Left lung (tissue), 10 donors: ENCODE measurements around the gene MIER2. TPM values are rescaled to one million over a fixed set of nuclear protein-coding genes. Genes with fewer than 3 reads are reported as not detected.
A peak's percentile ranks its signal among the peaks of the same experiment; 100 is the strongest.
"Not testable (repeated sequence)": the region's sequence is repeated elsewhere in the genome, so short reads cannot be mapped to it uniquely, and the experiment has no call there.

ENCODE experiments used
- ATAC-seq: fragments of 200-7000 bp; cut with Tn5 transposase; one replicate; pipeline ENCODE4 v1.9.1; 2020; ENCODE audit warnings: moderate library complexity
- DNase-seq, 4 donors: peaks; one replicate each; pipeline ENCODE4 v3.0.0-alpha.2; 2013 to 2020
- H3K27ac ChIP-seq, 2 donors: fragments of 200-600 bp; sonication (generic) in 1 of 2; one replicate each; pipeline versions ENCODE4 v1.5.0 to v1.8.0; 2020 to 2021
- H3K27me3 ChIP-seq, 2 donors: fragments of 200-600 bp; sonication (generic) in 1 of 2; one replicate each; pipeline versions ENCODE4 v1.5.0 to v1.8.0; 2020 to 2021
- H3K36me3 ChIP-seq, 2 donors: fragments of 200-600 bp; sonication (generic) in 1 of 2; one replicate each; pipeline versions ENCODE4 v1.5.0 to v1.8.0; 2020 to 2021
- H3K4me1 ChIP-seq, 2 donors: fragments of 200-600 bp; one replicate each; pipeline ENCODE4 v1.8.0; 2021
- H3K4me3 ChIP-seq, 2 donors: fragments of 200-600 bp; sonication (generic) in 1 of 2; one replicate each; pipeline versions ENCODE4 v1.5.0 to v1.8.0; 2020 to 2021; ENCODE audit warnings: mild to moderate bottlenecking in 1 of 2
- H3K9me3 ChIP-seq, 2 donors: fragments of 200-600 bp; sonication (generic) in 1 of 2; one replicate each; pipeline versions ENCODE4 v1.5.0 to v1.8.0; 2020 to 2021
- intact Hi-C, 2 donors: fragments of 100-400 bp; cut with DNase I; formaldehyde crosslinking; loops; one replicate each; pipeline versions ENCODE4 v1.11.2 to v1.14.2; 2022
- polyA plus RNA-seq, 6 donors: library from polyadenylated mRNA; unstranded; fragments of 120-200 nt; gene quantifications; one replicate each; pipeline ENCODE4 v1.2.1, GENCODE V29; 2013; ENCODE audit not compliant: insufficient read length in 6 of 6
- total RNA-seq, 2 donors: library from RNA; stranded (reverse); fragmentation: NEBNext Ultra II Directional; extraction: Animal tissue kit (Norgen Biotek cat#: 25700); gene quantifications; one replicate each; pipeline ENCODE4 v1.2.1, GENCODE V29; 2021
- TF ChIP-seq, protein P1 (sequence below), 2 donors: fragments of 200-600 bp; sonication (generic) in 1 of 2; IDR thresholded peaks; one replicate each; pipeline versions ENCODE4 v1.5.0 to v1.8.0; 2021; ENCODE audit warnings: antibody characterized with exemption in 2 of 2
- donor health status: DM: no; HTN: yes; CAD: no.
- donor health status: DM: no; HTN: no; CAD: no.

Gene MIER2
- total and polyA plus RNA-seq, 8 donors: 20.3 to 41.6 (median 26.8) TPM

DNA sequence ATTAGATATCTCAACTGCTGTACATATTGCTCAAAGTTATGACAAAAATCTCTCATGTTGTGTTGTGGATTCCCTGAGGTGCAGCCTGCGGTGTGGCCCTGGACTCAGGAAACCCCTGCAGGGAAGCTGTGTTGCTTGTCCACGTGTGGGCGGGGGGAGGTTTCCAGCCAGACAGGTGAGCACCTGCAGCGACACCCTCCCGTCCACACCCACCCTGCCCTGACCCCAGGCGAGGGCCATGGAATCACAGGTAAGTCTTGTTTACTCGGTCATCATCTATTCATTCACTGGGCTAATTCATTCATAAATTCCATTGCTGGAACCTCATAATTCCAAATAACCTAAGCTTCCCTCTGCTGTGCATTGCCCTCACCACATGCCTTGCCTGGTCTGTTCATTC, 67.5 kb downstream of the MIER2 start:
- DNase-seq: no peak
- H3K4me1 ChIP-seq: no peaks in the 10 kb centered on the region
- TF ChIP-seq, protein P1, sequence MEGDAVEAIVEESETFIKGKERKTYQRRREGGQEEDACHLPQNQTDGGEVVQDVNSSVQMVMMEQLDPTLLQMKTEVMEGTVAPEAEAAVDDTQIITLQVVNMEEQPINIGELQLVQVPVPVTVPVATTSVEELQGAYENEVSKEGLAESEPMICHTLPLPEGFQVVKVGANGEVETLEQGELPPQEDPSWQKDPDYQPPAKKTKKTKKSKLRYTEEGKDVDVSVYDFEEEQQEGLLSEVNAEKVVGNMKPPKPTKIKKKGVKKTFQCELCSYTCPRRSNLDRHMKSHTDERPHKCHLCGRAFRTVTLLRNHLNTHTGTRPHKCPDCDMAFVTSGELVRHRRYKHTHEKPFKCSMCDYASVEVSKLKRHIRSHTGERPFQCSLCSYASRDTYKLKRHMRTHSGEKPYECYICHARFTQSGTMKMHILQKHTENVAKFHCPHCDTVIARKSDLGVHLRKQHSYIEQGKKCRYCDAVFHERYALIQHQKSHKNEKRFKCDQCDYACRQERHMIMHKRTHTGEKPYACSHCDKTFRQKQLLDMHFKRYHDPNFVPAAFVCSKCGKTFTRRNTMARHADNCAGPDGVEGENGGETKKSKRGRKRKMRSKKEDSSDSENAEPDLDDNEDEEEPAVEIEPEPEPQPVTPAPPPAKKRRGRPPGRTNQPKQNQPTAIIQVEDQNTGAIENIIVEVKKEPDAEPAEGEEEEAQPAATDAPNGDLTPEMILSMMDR (IDR thresholded peaks at IDR 0.05): no peak
- peaks cover 0 to 39% of the 10 kb centered on the region in 2 donors for H3K27me3 ChIP-seq
- H3K4me3 ChIP-seq: no peak overlapping the region
- H3K27ac ChIP-seq: no peak overlapping the region
- H3K36me3 ChIP-seq: no peaks in the 10 kb centered on the region
- H3K9me3 ChIP-seq: no peaks in the 10 kb centered on the region
- intact Hi-C loops: no loop called here
- ATAC-seq: no peak

GRCh38 chr19:275958-276646, 68.5 kb downstream of the MIER2 start:
- no peaks in the 10 kb centered on the region for H3K9me3 ChIP-seq
- TF ChIP-seq, protein P1 (IDR thresholded peaks at IDR 0.05): no peak
- H3K27me3 ChIP-seq: peaks cover 0 to 36% of the 10 kb centered on the region in 2 donors
- DNase-seq: peak in 1 of 4 donors; percentile 46
- no peak overlapping the region for H3K4me3 ChIP-seq
- intact Hi-C loops: no loop called here
- no peaks in the 10 kb centered on the region for H3K36me3 ChIP-seq
- no peak for ATAC-seq
- H3K4me1 ChIP-seq: no peaks in the 10 kb centered on the region
- no peak overlapping the region for H3K27ac ChIP-seq

GRCh38 chr19:275000-275399, 69.6 kb downstream of the MIER2 start:
- TF ChIP-seq, protein P1 (IDR thresholded peaks at IDR 0.05): no peak
- peaks cover 0 to 27% of the 10 kb centered on the region in 2 donors for H3K27me3 ChIP-seq
- DNase-seq (peak in 1 of 4 donors; percentile 28), ATAC-seq (no peak)
- H3K27ac ChIP-seq: no peak overlapping the region
- no peaks in the 10 kb centered on the region for H3K4me1 ChIP-seq
- no peaks in the 10 kb centered on the region for H3K36me3 ChIP-seq
- intact Hi-C loops: no loop called here
- no peak overlapping the region for H3K4me3 ChIP-seq
- no peaks in the 10 kb centered on the region for H3K9me3 ChIP-seq

GRCh38 chr19:273393-273792, 71.2 kb downstream of the MIER2 start:
- intact Hi-C loops: no loop called here
- no peak overlapping the region for H3K4me3 ChIP-seq
- H3K36me3 ChIP-seq: no peaks in the 10 kb centered on the region
- no peaks in the 10 kb centered on the region for H3K4me1 ChIP-seq
- peaks cover 0 to 31% of the 10 kb centered on the region in 2 donors for H3K27me3 ChIP-seq
- TF ChIP-seq, protein P1 (IDR thresholded peaks at IDR 0.05): no peak
- DNase-seq (no peak), ATAC-seq (no peak)
- H3K27ac ChIP-seq: no peak overlapping the region
- H3K9me3 ChIP-seq: no peaks in the 10 kb centered on the region

GRCh38 chr19:271856-272255, 72.7 kb downstream of the MIER2 start:
- intact Hi-C loops: no loop called here
- TF ChIP-seq, protein P1 (IDR thresholded peaks at IDR 0.05): no peak
- no peak overlapping the region for H3K27ac ChIP-seq
- no peaks in the 10 kb centered on the region for H3K36me3 ChIP-seq
- ATAC-seq (no peak), DNase-seq (no peak)
- peaks cover 2 to 31% of the 10 kb centered on the region in 2 donors for H3K27me3 ChIP-seq
- H3K4me1 ChIP-seq: peaks cover 0 to 9% of the 10 kb centered on the region in 2 donors
- no peaks in the 10 kb centered on the region for H3K9me3 ChIP-seq
- no peak overlapping the region for H3K4me3 ChIP-seq

GRCh38 chr19:270766-271318, 73.8 kb downstream of the MIER2 start:
- H3K4me3 ChIP-seq, ATAC-seq, DNase-seq, H3K27ac ChIP-seq, H3K9me3 ChIP-seq, H3K36me3 ChIP-seq, intact Hi-C loops: not testable (repeated sequence)
- H3K4me1 ChIP-seq: peaks cover 0 to 13% of the 10 kb centered on the region in 2 donors
- H3K27me3 ChIP-seq: peaks cover 10 to 39% of the 10 kb centered on the region in 2 donors
